CD14-positive monocyte (primary cell): ENCODE data around the gene GTF2F1. TPM values are rescaled to one million over a fixed set of nuclear protein-coding genes. Genes with fewer than 3 reads are reported as not detected.

ENCODE experiments used
- DNase-seq, 3 donors: peaks; one replicate each; pipeline ENCODE4 v3.0.0-alpha.2; 2011 to 2022
- H2AFZ ChIP-seq: 2 replicates; pipeline ENCODE4 v1.6.0; 2012; ENCODE audit warnings: mild to moderate bottlenecking, low read depth, low read length, inconsistent platforms; ENCODE audit not compliant: insufficient read depth, poor library complexity, severe bottlenecking
- H3K27ac ChIP-seq, 2 donors: 1 replicate in 1 of 2; 2 replicates in 1 of 2; pipeline ENCODE4 v1.5.1; 2012 to 2013; ENCODE audit warnings: low read length in 2 of 2, control low read depth in 1 of 2, inconsistent platforms in 1 of 2, low read depth in 1 of 2, mild to moderate bottlenecking in 1 of 2
- H3K27me3 ChIP-seq, 2 donors: one replicate each; pipeline versions ENCODE4 v1.6.0 to v1.6.1; 2011 to 2013; ENCODE audit warnings: low read length in 2 of 2; ENCODE audit not compliant: control insufficient read depth in 2 of 2, insufficient read depth in 2 of 2
- H3K36me3 ChIP-seq, 2 donors: replicated peaks in 1 of 2; 1 replicate in 1 of 2; 2 replicates in 1 of 2; pipeline versions ENCODE4 v1.5.1 to v1.6.1; 2012 to 2013; ENCODE audit warnings: low read length in 2 of 2, control low read depth in 1 of 2, inconsistent platforms in 1 of 2, mild to moderate bottlenecking in 1 of 2; ENCODE audit not compliant: insufficient read depth in 2 of 2, control insufficient read depth in 1 of 2
- H3K4me1 ChIP-seq, 2 donors: 1 replicate in 1 of 2; 2 replicates in 1 of 2; pipeline versions ENCODE4 v1.5.1 to v1.6.1; 2012 to 2013; ENCODE audit warnings: low read length in 2 of 2, control low read depth in 1 of 2, inconsistent platforms in 1 of 2, mild to moderate bottlenecking in 1 of 2, moderate library complexity in 1 of 2; ENCODE audit not compliant: insufficient read depth in 2 of 2, control insufficient read depth in 1 of 2
- H3K4me2 ChIP-seq: replicated peaks from 2 replicates; pipeline ENCODE3; 2012; ENCODE audit warnings: low read length, moderate library complexity, mild to moderate bottlenecking; ENCODE audit not compliant: poor library complexity, severe bottlenecking; ENCODE audit errors: extremely low read depth
- H3K4me3 ChIP-seq, 3 experiments: fragments of 200-600 bp in 1 of 3; sonication (generic) in 1 of 3; replicated peaks in 1 of 3; 1 replicate in 2 of 3; 2 replicates in 1 of 3; pipeline ENCODE4 v1.5.1; 2011 to 2013; ENCODE audit warnings: low read length in 3 of 3, mild to moderate bottlenecking in 3 of 3, control low read depth in 2 of 3, low read depth in 2 of 3, inconsistent platforms in 1 of 3, moderate library complexity in 1 of 3
- H3K79me2 ChIP-seq: 2 replicates; pipeline ENCODE4 v1.6.0; 2012; ENCODE audit warnings: mild to moderate bottlenecking, control low read depth, inconsistent platforms, low read length, moderate library complexity; ENCODE audit not compliant: insufficient read depth
- H3K9ac ChIP-seq: 2 replicates; pipeline ENCODE4 v1.6.0; 2017; ENCODE audit warnings: low read length, mild to moderate bottlenecking; ENCODE audit not compliant: insufficient read depth, poor library complexity, severe bottlenecking
- H3K9me3 ChIP-seq, 2 donors: replicated peaks in 1 of 2; 1 replicate in 1 of 2; 2 replicates in 1 of 2; pipeline versions ENCODE4 v1.5.1 to v1.6.1; 2012 to 2013; ENCODE audit warnings: low read length in 2 of 2, control low read depth in 1 of 2; ENCODE audit not compliant: control insufficient read depth in 1 of 2, insufficient read depth in 1 of 2
- H4K20me1 ChIP-seq: 2 replicates; pipeline ENCODE4 v1.6.0; 2012; ENCODE audit warnings: mild to moderate bottlenecking, low read length, control low read depth, moderate library complexity; ENCODE audit not compliant: insufficient read depth
- H3K27ac Mint-ChIP-seq, 7 donors: one replicate each; pipeline ENCODE4 v1.8.0; 2020; ENCODE audit warnings: mild to moderate bottlenecking in 7 of 7, mixed read lengths in 7 of 7, moderate library complexity in 6 of 7, inconsistent platforms in 2 of 7
- H3K27me3 Mint-ChIP-seq, 3 donors: one replicate each; pipeline ENCODE4 v1.8.0; 2021 to 2022; ENCODE audit warnings: low read depth in 3 of 3, mild to moderate bottlenecking in 3 of 3, mixed read lengths in 3 of 3, moderate library complexity in 3 of 3, inconsistent platforms in 1 of 3
- H3K36me3 Mint-ChIP-seq, 2 donors: one replicate each; pipeline ENCODE4 v1.8.0; 2020; ENCODE audit warnings: mixed read lengths in 2 of 2, inconsistent platforms in 1 of 2, mild to moderate bottlenecking in 1 of 2
- H3K4me1 Mint-ChIP-seq: one replicate; pipeline ENCODE4 v1.8.0; 2020; ENCODE audit warnings: mild to moderate bottlenecking, mixed read lengths
- H3K4me3 Mint-ChIP-seq, 2 donors: one replicate each; pipeline ENCODE4 v1.8.0; 2020; ENCODE audit warnings: mild to moderate bottlenecking in 2 of 2, mixed read lengths in 2 of 2, moderate library complexity in 1 of 2
- H3K9me3 Mint-ChIP-seq, 7 donors: one replicate each; pipeline ENCODE4 v1.8.0; 2020 to 2022; ENCODE audit warnings: mixed read lengths in 7 of 7, mild to moderate bottlenecking in 6 of 7, moderate library complexity in 6 of 7, inconsistent platforms in 2 of 7
- CTCF ChIP-seq: fragments of 200-600 bp; IDR thresholded peaks from one replicate; pipeline ENCODE4 v1.8.0; 2022; ENCODE audit warnings: antibody characterized with exemption, mild to moderate bottlenecking
- WGBS: methylation state at CpG from one replicate; pipeline ENCODE4 v1.1.5; 2013; ENCODE audit warnings: missing lambda C conversion rate; ENCODE audit not compliant: insufficient coverage; 5-methylcytosine and 5-hydroxymethylcytosine counted together
- intact Hi-C, 2 donors: fragments of 100-400 bp; cut with micrococcal nuclease; formaldehyde crosslinking; loops; one replicate each; pipeline versions ENCODE4 v1.15.0 to v1.15.1; 2023
- polyA plus RNA-seq, 3 donors: library from polyadenylated mRNA; depleted of rRNA in 1 of 3; unstranded in 2 of 3; stranded (reverse) in 1 of 3; fragments of 300-500 nt in 2 of 3; fragments of >200 nt in 1 of 3; fragmentation: Illumina TruSeq in 2 of 3; gene quantifications; 1 replicate in 2 of 3; 2 replicates in 1 of 3; pipeline ENCODE4 v1.2.3, GENCODE V29; 2012 to 2021

GTF2F1 gene
- polyA plus RNA-seq, 3 donors, result 9.4 to 46.4 (median 13.2) TPM

GRCh38 chr19:6383188-6383587, 9.8 kb downstream of the GTF2F1 start:
- H3K36me3 Mint-ChIP-seq, result peaks cover 72 to 98% of the 10 kb centered on the region in 2 donors
- H2AFZ ChIP-seq, result no peak overlapping the region
- H3K4me1 Mint-ChIP-seq, result no peaks in the 10 kb centered on the region
- no peak overlapping the region for H3K27ac ChIP-seq
- no peaks in the 10 kb centered on the region for H3K4me1 ChIP-seq
- no peaks in the 10 kb centered on the region for H3K27me3 Mint-ChIP-seq
- H3K79me2 ChIP-seq, result peaks cover 4% of the 10 kb centered on the region
- H3K9me3 Mint-ChIP-seq, result peaks cover 0 to 12% (median 3%) of the 10 kb centered on the region in 7 donors
- H3K4me3 ChIP-seq, result no peak overlapping the region
- TF ChIP-seq CTCF, result no peak
- no peaks in the 10 kb centered on the region for H3K27me3 ChIP-seq
- no peaks in the 10 kb centered on the region for H4K20me1 ChIP-seq
- no peak for DNase-seq
- peak overlapping the region in 1 of 7 donors; percentile 54 for H3K27ac Mint-ChIP-seq
- intact Hi-C loops, result no loop called here
- WGBS, result 95% methylated on average over 17 of the region's 19 CpGs
- H3K4me2 ChIP-seq, result no peak overlapping the region
- H3K36me3 ChIP-seq, result peaks cover 80 to 98% of the 10 kb centered on the region in 2 donors
- no peak overlapping the region for H3K9ac ChIP-seq
- H3K9me3 ChIP-seq, result no peaks in the 10 kb centered on the region
- H3K4me3 Mint-ChIP-seq, result no peak overlapping the region

GRCh38 chr19:6381030-6381750, 11.8 kb downstream of the GTF2F1 start:
- Histone ChIP-seq H3K9ac (no peak overlapping the region), H3K9me3 (no peaks in the 10 kb centered on the region), H3K27ac (no peak overlapping the region), H3K36me3 (peaks cover 64 to 83% of the 10 kb centered on the region in 2 donors), H4K20me1 (no peaks in the 10 kb centered on the region), H3K79me2 (peaks cover 4% of the 10 kb centered on the region), H3K4me3 (no peak overlapping the region), H3K4me1 (no peaks in the 10 kb centered on the region), H2AFZ (no peak overlapping the region), H3K4me2 (no peak overlapping the region), H3K27me3 (no peaks in the 10 kb centered on the region)
- Mint-ChIP-seq H3K27me3 (no peaks in the 10 kb centered on the region), H3K9me3 (peaks cover 0 to 12% (median 3%) of the 10 kb centered on the region in 7 donors), H3K36me3 (peaks cover 59 to 84% of the 10 kb centered on the region in 2 donors), H3K4me1 (no peaks in the 10 kb centered on the region), H3K27ac (peak overlapping the region in 3 of 7 donors; percentile 41 to 58 (median 44)), H3K4me3 (no peak overlapping the region)
- no peak for TF ChIP-seq CTCF
- 98% methylated on average over 17 of the region's 40 CpGs for WGBS
- intact Hi-C loops, result no loop called here
- DNase-seq, result no peak
